HepG2 (cell line): ENCODE measurements around the gene ADGRB2. TPM values are rescaled to one million over a fixed set of nuclear protein-coding genes. Genes with fewer than 3 reads are reported as not detected.

Experiments
- CEBPB ChIP-seq: IDR thresholded peaks from 2 replicates; pipeline ENCODE4 v1.6.1; 2011; ENCODE audit warnings: low read depth, low read length, improper control_type of control experiment, borderline replicate concordance
- CTCF ChIP-seq: sonication (generic); formaldehyde crosslinking; IDR thresholded peaks from 2 replicates; pipeline ENCODE4 v1.5.0; 2020; ENCODE audit warnings: mild to moderate bottlenecking, missing genetic modification reagents, moderate library complexity
- ELF3 ChIP-seq: IDR thresholded peaks from 2 replicates; pipeline ENCODE4 v1.6.1; 2016; ENCODE audit warnings: missing genetic modification reagents, missing compliant biosample characterization
- ERF ChIP-seq: IDR thresholded peaks from 2 replicates; pipeline ENCODE4 v1.6.1; 2018; ENCODE audit warnings: missing biosample characterization, missing genetic modification reagents
- GATAD2A ChIP-seq: IDR thresholded peaks from 2 replicates; pipeline ENCODE4 v1.6.1; 2016
- HNF1B ChIP-seq: sonication (generic); formaldehyde crosslinking; IDR thresholded peaks from 2 replicates; pipeline ENCODE4 v1.5.1; 2020; ENCODE audit warnings: mild to moderate bottlenecking, moderate library complexity, missing genetic modification reagents
- HNRNPK ChIP-seq: fragments of 200-400 bp; formaldehyde crosslinking; IDR thresholded peaks from 2 replicates; pipeline ENCODE4 v1.6.1; 2018; ENCODE audit warnings: low read length, low read depth, moderate library complexity, mild to moderate bottlenecking; ENCODE audit not compliant: poor library complexity, severe bottlenecking
- KDM3A ChIP-seq: IDR thresholded peaks from 2 replicates; pipeline ENCODE4 v1.6.1; 2018; ENCODE audit warnings: low read depth, missing compliant biosample characterization
- MAX ChIP-seq: IDR thresholded peaks from 2 replicates; pipeline ENCODE4 v1.6.1; 2012; ENCODE audit warnings: inconsistent platforms
- MXI1 ChIP-seq: IDR thresholded peaks from 3 replicates; pipeline ENCODE4 v1.6.1; 2012; ENCODE audit warnings: low read depth, low read length, inconsistent platforms, borderline replicate concordance
- NR2F6 ChIP-seq, 2 experiments: IDR thresholded peaks; 2 replicates each; pipeline ENCODE4 v1.6.1; 2016; ENCODE audit warnings: antibody characterized with exemption in 1 of 2, mild to moderate bottlenecking in 1 of 2
- PHF8 ChIP-seq: sonication (generic); formaldehyde crosslinking; IDR thresholded peaks from 2 replicates; pipeline ENCODE4 v1.5.0; 2020; ENCODE audit warnings: missing genetic modification reagents
- SNAPC2 ChIP-seq: sonication (generic); formaldehyde crosslinking; IDR thresholded peaks from 2 replicates; pipeline ENCODE4 v1.8.1; 2022; ENCODE audit warnings: mild to moderate bottlenecking, missing genetic modification reagents
- TEF ChIP-seq: sonication (generic); formaldehyde crosslinking; IDR thresholded peaks from 2 replicates; pipeline ENCODE4 v1.5.0; 2020; ENCODE audit warnings: missing genetic modification reagents
- ZFY ChIP-seq: sonication (generic); formaldehyde crosslinking; IDR thresholded peaks from 2 replicates; pipeline ENCODE4 v1.4.0; 2020; ENCODE audit warnings: missing genetic modification reagents
- ZNF589 ChIP-seq: sonication (generic); formaldehyde crosslinking; conservative IDR thresholded peaks from 2 replicates; pipeline ENCODE4 v1.8.0; 2022; ENCODE audit warnings: mild to moderate bottlenecking, moderate library complexity, missing genetic modification reagents
- ZNF761 ChIP-seq: sonication (generic); formaldehyde crosslinking; conservative IDR thresholded peaks from 2 replicates; pipeline ENCODE4 v1.4.0; 2020; ENCODE audit warnings: mild to moderate bottlenecking, missing genetic modification reagents
- polyA plus RNA-seq, 8 experiments: library from polyadenylated mRNA; depleted of rRNA in 3 of 8; stranded (reverse) in 7 of 8; unstranded in 1 of 8; fragments of >200 nt; fragmentation: Illumina TruSeq in 4 of 8; extraction: Trizol in 4 of 8; gene quantifications; 2 replicates each; pipeline versions ENCODE4 v1.2.1 to v1.2.3, GENCODE V29; 2011 to 2016; ENCODE audit warnings: low read depth in 4 of 8, missing spikeins in 1 of 8, mixed read lengths in 1 of 8; ENCODE audit not compliant: insufficient read depth in 1 of 8
- total RNA-seq, 5 experiments: library from RNA; depleted of rRNA; stranded (reverse); fragments of >200 nt; fragmentation: Illumina TruSeq; extraction: Trizol; gene quantifications; 2 replicates each; pipeline ENCODE4 v1.2.3, GENCODE V29; 2016; ENCODE audit warnings: low read depth in 1 of 5
- TF ChIP-seq, protein P1 (sequence below): sonication (generic); formaldehyde crosslinking; IDR thresholded peaks from 2 replicates; pipeline ENCODE4 v1.4.0; 2020; ENCODE audit warnings: missing genetic modification reagents, mild to moderate bottlenecking, borderline replicate concordance
- TF ChIP-seq, protein P2 (sequence below): sonication (generic); formaldehyde crosslinking; IDR thresholded peaks from 2 replicates; pipeline ENCODE4 v1.4.0; 2020; ENCODE audit warnings: missing genetic modification reagents

Gene ADGRB2
- total and polyA plus RNA-seq, 2 of the 13 experiments (the other 11 are each of a cell fraction or from before 2014, with no cell fraction given), result 0.03 to 0.09 TPM

- TF ChIP-seq ZNF589 (CRISPR knock-in tag), result 0 out of 2 replicates have a peak, but pooled peaks have one; percentile 29
- TF ChIP-seq MAX, result peak; percentile 26; the same call in 1 of the 2 replicates
- peak; percentile 29; the same call in 1 of the 3 replicates for TF ChIP-seq MXI1
- TF ChIP-seq HNF1B (CRISPR knock-in tag), result peak; percentile 80
- no peak for TF ChIP-seq CEBPB
- TF ChIP-seq ZNF761 (CRISPR knock-in tag), result 0 out of 2 replicates have a peak, but pooled peaks have one; percentile 20
- TF ChIP-seq HNRNPK, result peak; percentile 80
- TF ChIP-seq CTCF (CRISPR knock-in tag), result peak; percentile 97
- TF ChIP-seq NR2F6 (IDR thresholded peaks at IDR 0.05), result no peak
- 0 out of 2 replicates have a peak, but pooled peaks have one; percentile 12 for TF ChIP-seq NR2F6 (CRISPR knock-in tag; IDR thresholded peaks at IDR 0.05)
- TF ChIP-seq, protein P1, sequence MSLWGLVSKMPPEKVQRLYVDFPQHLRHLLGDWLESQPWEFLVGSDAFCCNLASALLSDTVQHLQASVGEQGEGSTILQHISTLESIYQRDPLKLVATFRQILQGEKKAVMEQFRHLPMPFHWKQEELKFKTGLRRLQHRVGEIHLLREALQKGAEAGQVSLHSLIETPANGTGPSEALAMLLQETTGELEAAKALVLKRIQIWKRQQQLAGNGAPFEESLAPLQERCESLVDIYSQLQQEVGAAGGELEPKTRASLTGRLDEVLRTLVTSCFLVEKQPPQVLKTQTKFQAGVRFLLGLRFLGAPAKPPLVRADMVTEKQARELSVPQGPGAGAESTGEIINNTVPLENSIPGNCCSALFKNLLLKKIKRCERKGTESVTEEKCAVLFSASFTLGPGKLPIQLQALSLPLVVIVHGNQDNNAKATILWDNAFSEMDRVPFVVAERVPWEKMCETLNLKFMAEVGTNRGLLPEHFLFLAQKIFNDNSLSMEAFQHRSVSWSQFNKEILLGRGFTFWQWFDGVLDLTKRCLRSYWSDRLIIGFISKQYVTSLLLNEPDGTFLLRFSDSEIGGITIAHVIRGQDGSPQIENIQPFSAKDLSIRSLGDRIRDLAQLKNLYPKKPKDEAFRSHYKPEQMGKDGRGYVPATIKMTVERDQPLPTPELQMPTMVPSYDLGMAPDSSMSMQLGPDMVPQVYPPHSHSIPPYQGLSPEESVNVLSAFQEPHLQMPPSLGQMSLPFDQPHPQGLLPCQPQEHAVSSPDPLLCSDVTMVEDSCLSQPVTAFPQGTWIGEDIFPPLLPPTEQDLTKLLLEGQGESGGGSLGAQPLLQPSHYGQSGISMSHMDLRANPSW, result no peak
- peak; percentile 86 for TF ChIP-seq KDM3A (CRISPR knock-in tag)
- TF ChIP-seq, protein P2, sequence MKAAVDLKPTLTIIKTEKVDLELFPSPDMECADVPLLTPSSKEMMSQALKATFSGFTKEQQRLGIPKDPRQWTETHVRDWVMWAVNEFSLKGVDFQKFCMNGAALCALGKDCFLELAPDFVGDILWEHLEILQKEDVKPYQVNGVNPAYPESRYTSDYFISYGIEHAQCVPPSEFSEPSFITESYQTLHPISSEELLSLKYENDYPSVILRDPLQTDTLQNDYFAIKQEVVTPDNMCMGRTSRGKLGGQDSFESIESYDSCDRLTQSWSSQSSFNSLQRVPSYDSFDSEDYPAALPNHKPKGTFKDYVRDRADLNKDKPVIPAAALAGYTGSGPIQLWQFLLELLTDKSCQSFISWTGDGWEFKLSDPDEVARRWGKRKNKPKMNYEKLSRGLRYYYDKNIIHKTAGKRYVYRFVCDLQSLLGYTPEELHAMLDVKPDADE (CRISPR knock-in tag), result no peak
- TF ChIP-seq PHF8 (CRISPR knock-in tag), result peak; percentile 35; the same call in 1 of the 2 replicates
- 0 out of 2 replicates have a peak, but pooled peaks have one; percentile 40 for TF ChIP-seq ERF
- no peak for TF ChIP-seq TEF (CRISPR knock-in tag)
- 0 out of 2 replicates have a peak, but pooled peaks have one; percentile 26 for TF ChIP-seq ZFY
- 0 out of 2 replicates have a peak, but pooled peaks have one; percentile 14 for TF ChIP-seq GATAD2A (CRISPR knock-in tag)
- 0 out of 2 replicates have a peak, but pooled peaks have one; percentile 54 for TF ChIP-seq SNAPC2 (CRISPR knock-in tag)
- TF ChIP-seq ELF3 (CRISPR knock-in tag), result 0 out of 2 replicates have a peak, but pooled peaks have one; percentile 14
These were observed 25.3 kb upstream of the ADGRB2 start (continued) for GRCh38 chr1:31789259-31790065.
